ENCODE results near the gene PIGU.

- TF ChIP-seq ZBTB33 (IDR thresholded peaks at IDR 0.05; ENCODE audit: borderline replicate concordance, low read depth) (no peak), TAF1 (IDR thresholded peaks at IDR 0.05; ENCODE audit: borderline replicate concordance, low read depth, low read length) (no peak), CTCF (IDR thresholded peaks at IDR 0.05) (no peak), EZH2phosphoT487 (IDR thresholded peaks at IDR 0.05; ENCODE audit: borderline replicate concordance, low read depth) (no peak), REST (IDR thresholded peaks at IDR 0.05; ENCODE audit: low read depth, low read length) (no peak), YY1 (IDR thresholded peaks at IDR 0.05; ENCODE audit: low read depth) (no peak), IRF3 (IDR thresholded peaks at IDR 0.05; ENCODE audit: low read depth, low read length) (no peak), USF1 (IDR thresholded peaks at IDR 0.05; ENCODE audit: borderline replicate concordance, low read depth) (no peak)
Observed at GRCh38 chr20:34689486-34689885, 12.6 kb upstream of the PIGU start.
